Left kidney (tissue), 8 donors: Measurements from ENCODE around the gene IGSF1. TPM values are rescaled to one million over a fixed set of nuclear protein-coding genes. Genes with fewer than 3 reads are reported as not detected.

Experiments
- DNase-seq: peaks from one replicate; pipeline ENCODE4 v3.0.0-alpha.2; 2013
- long read RNA-seq, 8 donors: transcript quantifications; one replicate each; lab custom pipeline, GENCODE V29; 2026
- polyA plus RNA-seq: library from polyadenylated mRNA; unstranded; fragments of 120-200 nt; gene quantifications from one replicate; pipeline ENCODE4 v1.2.1, GENCODE V29; 2013; ENCODE audit not compliant: insufficient read length

IGSF1 gene, protein sequence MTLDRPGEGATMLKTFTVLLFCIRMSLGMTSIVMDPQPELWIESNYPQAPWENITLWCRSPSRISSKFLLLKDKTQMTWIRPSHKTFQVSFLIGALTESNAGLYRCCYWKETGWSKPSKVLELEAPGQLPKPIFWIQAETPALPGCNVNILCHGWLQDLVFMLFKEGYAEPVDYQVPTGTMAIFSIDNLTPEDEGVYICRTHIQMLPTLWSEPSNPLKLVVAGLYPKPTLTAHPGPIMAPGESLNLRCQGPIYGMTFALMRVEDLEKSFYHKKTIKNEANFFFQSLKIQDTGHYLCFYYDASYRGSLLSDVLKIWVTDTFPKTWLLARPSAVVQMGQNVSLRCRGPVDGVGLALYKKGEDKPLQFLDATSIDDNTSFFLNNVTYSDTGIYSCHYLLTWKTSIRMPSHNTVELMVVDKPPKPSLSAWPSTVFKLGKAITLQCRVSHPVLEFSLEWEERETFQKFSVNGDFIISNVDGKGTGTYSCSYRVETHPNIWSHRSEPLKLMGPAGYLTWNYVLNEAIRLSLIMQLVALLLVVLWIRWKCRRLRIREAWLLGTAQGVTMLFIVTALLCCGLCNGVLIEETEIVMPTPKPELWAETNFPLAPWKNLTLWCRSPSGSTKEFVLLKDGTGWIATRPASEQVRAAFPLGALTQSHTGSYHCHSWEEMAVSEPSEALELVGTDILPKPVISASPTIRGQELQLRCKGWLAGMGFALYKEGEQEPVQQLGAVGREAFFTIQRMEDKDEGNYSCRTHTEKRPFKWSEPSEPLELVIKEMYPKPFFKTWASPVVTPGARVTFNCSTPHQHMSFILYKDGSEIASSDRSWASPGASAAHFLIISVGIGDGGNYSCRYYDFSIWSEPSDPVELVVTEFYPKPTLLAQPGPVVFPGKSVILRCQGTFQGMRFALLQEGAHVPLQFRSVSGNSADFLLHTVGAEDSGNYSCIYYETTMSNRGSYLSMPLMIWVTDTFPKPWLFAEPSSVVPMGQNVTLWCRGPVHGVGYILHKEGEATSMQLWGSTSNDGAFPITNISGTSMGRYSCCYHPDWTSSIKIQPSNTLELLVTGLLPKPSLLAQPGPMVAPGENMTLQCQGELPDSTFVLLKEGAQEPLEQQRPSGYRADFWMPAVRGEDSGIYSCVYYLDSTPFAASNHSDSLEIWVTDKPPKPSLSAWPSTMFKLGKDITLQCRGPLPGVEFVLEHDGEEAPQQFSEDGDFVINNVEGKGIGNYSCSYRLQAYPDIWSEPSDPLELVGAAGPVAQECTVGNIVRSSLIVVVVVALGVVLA (N-terminal part only)
- polyA plus RNA-seq, result 23.0 TPM
- long read RNA-seq, donor 1, full-length matches to known transcripts, result 6 of 11 reads
- long read RNA-seq, donor 1, partial matches to known transcripts, result 5 of 11 reads
- long read RNA-seq, donor 1, other reads (novel, unspliced or antisense), result 0 of 11 reads
- long read RNA-seq, donor 2, full-length matches to known transcripts, result 2 of 2 reads
- long read RNA-seq, donor 2, partial matches to known transcripts, result 0 of 2 reads
- long read RNA-seq, donor 2, other reads (novel, unspliced or antisense), result 0 of 2 reads
- long read RNA-seq, donor 3, partial matches to known transcripts, result 5 of 9 reads
- long read RNA-seq, donor 3, other reads (novel, unspliced or antisense), result 0 of 9 reads
- long read RNA-seq, donor 4, result 0 reads
- long read RNA-seq, donor 5, full-length matches to known transcripts, result 6 of 6 reads
- long read RNA-seq, donor 5, partial matches to known transcripts, result 0 of 6 reads
- long read RNA-seq, donor 5, other reads (novel, unspliced or antisense), result 0 of 6 reads
- long read RNA-seq, donor 6, full-length matches to known transcripts, result 2 of 2 reads
- long read RNA-seq, donor 6, partial matches to known transcripts, result 0 of 2 reads
- long read RNA-seq, donor 6, other reads (novel, unspliced or antisense), result 0 of 2 reads
- long read RNA-seq, donor 7, partial matches to known transcripts, result 5 of 9 reads
- long read RNA-seq, donor 7, other reads (novel, unspliced or antisense), result 0 of 9 reads
- long read RNA-seq, donor 8, result 0 reads

DNA sequence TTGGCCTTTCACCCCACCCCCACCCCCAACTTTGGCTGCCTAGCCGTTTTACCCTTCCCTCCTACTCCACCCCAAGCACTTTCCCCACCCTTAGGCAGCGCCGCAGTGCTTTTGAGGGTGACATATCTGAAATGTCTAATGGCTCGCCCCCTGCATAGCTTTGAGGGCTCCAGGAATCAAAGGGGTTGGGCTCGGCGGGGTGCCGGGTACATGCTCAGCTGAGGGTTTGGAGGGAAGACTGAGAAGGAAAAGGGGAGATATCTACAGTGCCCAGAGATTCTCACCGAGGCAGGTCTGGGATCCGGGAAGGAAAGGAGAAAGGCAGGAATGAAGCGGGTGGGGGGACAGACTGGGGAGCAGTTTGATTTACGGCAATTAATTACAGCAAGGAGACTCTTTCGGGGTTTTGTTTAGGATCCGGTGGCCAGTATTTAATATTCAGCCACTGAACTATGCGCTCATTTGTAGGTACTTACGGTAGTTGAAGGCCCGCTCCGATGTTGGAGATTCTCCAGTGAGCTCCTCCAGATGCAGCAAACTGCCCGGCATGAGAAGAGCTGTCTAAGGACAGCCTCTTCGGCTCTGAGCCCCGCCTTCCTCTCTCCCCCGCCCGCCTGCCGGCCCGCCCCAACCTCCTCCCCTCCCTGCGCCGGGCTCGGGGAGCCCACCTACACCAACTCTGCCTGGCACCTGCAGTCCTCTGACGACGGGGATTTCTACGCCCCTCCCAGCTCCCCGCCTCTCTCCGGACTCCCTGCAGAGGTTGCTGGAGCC, at the start of gene IGSF1:
IGSF1 (minus strand) TSS at position 569 of the 774 bp plus-strand sequence. CDS start 2,632 bp downstream, outside the sequence.
- peak; percentile 57 for DNase-seq

DNA sequence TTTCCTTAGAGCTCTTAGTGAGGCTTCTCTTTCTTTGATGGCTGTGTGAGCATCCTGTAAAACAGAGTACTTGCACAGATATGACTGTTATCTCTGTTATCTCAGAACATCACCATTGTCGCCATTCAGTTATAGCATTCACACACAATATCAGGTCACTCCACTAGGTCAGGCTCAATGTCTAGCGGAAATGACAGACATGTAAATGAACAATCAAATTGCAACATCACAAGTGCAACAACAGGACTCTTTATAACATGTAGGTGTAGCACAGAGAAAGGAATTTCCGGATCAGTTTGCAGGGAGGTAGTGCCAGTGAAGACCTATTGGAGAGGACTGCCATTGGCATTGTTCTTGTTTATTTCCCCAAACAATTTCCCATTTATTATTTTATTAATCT, 43.2 kb upstream of the IGSF1 start:
- no peak for DNase-seq

GRCh38 chrX:131331152-131331551, 42.0 kb upstream of the IGSF1 start:
- no peak for DNase-seq

GRCh38 chrX:131330735-131331134, 41.6 kb upstream of the IGSF1 start:
- no peak for DNase-seq

GRCh38 chrX:131322651-131323050, 33.5 kb upstream of the IGSF1 start:
- DNase-seq, result no peak

DNA sequence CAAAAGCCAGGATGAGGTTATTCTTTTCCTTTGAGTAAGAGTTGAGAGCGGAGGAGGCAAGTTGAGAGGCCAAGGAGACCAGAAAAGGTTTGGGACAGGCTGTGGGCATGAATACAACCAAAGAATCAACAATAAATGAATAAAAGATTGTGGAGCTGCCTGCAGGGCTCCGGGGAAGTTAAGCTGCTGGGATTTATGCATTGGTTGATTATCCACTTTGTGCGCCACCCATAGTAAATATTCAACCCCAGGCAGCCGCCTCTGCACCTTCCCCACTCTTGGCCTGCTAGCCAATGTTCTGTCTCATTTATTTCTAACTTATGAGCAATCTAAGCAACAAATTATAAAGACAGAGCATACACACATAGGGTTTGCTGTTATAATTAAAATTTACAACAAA, 28.2 kb upstream of the IGSF1 start:
- DNase-seq, result no peak

DNA sequence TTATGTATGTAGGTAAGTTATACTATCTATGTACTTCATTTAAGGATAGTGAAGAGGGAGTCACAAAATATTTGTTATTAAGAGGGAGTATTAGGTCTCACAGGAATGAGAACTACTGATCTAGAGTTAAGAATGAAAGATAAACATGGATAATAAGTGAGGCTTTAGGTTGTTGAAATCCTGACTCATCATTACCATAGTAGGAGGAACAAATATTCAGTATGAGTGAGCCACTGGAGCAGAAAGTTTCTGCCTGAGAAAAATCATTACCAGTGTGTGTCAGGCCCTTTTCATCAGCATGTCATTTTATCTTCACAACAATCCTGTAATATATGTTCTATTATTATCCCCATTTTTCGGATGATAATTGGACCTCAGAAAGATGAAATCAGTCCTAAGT, 27.2 kb upstream of the IGSF1 start:
- DNase-seq, result no peak

GRCh38 chrX:131308980-131309379, 19.9 kb upstream of the IGSF1 start:
- DNase-seq, result no peak

DNA sequence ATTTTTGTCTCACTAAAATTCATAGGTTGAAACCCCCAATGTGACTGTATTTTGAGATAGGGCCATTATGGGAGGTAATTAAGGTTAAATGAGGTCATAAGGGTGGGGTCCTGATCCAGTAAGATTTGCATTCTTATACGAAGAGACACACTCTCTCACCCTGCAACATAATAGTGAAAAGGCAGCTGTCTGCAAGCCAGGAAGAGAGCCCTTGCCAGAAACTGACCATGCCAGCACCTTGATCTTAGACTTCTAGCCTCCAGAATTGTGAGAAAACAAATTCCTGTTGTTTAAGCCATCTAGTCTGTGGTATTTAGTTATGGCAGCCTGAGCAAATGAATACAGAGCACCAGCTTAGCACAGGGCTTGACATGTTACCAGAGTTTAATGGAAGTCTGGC, 17.5 kb upstream of the IGSF1 start:
- DNase-seq, result no peak

DNA sequence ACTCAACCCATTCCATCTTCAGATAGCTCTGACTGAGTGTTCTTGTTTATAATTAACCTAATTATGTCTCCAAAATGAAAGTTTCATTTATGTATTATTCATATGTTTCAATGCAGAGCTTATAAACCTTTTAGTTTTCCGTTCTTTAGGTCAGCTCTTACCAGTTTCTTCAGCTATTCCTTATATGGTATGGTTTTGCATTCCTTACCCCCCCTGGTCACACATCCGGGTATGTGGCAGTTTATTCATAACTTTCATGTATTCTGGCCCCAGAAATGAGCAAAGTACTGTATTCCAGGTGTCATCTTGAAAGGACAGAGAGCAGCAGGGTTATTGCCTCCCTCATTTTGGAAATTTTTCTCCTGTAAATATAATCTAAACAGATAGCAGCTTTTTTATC, 16.8 kb upstream of the IGSF1 start:
- DNase-seq, result no peak

DNA sequence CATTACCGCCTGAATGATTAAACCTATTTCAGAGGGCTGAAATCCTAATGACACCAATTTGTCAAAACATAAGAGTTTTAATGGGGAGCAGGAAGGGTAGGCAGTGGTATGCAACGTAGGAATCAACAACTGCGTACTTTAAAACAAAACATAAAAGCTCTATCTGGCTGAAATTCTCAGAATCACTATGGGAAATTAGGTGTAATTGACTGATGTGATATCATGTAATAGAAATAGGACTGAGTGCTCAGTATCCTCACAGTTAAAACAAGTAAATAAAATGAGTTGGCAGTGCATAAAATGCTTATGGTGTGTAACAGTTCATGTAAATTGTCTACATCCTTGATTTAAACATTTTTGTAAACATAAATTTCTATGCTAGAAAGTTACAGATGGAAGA, 13.6 kb upstream of the IGSF1 start:
- DNase-seq, result no peak

DNA sequence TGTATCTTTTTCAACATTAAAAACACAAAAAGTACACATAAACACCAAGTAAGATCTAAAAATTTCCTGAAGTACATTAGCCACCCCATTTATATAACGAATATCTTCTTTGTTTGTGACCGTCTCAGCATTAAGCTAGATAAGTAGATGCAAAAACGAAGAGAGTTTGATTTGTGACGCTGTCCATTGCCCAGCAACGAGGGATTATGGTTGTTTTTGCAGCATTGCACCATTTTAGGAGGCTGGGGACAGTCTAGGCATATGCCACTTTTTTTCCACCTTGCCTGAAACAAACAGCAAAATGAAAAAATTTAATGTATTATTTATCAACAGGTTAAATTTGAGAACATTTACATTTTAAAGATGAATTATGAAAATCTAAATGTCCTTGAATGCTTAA, 12.0 kb upstream of the IGSF1 start:
- no peak for DNase-seq

GRCh38 chrX:131298846-131299245, 9.7 kb upstream of the IGSF1 start:
- DNase-seq, result no peak

- no peak for DNase-seq
These were observed 8.9 kb upstream of the IGSF1 start for GRCh38 chrX:131298036-131298435.

DNA sequence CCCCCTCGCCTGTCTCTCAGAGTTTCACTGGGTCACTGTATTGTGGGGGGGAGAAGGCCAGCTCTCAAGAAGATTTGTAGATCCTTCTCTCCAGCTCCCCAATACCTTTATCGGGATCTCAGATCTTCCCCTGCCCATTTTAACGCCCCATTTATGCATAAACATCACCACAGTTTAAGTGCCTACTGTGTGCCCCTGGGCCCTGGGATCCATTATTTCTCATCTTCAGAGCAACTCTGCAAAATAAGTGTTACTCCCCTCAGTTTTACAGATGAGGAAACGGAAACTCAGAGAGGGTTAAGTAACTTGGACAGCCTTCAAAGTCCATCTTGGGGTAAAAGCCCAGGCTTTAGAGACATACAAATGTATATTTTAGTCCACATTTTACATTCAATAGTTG, 421 bp upstream of the IGSF1 start:
- DNase-seq, result no peak

DNA sequence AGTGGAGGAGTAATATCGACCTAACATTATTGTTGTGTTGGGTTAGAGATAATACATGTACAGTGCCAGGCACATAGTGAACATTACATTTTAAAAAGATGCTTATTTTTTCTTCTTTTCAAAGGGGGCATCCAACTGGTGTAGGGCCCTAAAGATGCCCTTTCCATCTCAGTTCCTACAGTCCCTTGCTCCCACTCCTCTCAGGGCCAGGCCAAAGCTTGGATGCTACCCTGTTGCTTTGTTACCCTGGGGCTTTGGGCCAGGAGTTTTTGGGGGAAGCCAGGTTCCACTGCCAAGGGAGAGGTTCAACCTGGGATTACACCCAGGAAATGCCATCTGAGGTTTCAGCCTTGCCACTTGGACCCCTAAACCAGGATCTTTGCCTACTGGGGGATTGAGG, 918 bp downstream of the IGSF1 start:
- no peak for DNase-seq

GRCh38 chrX:131287560-131288179, 1.4 kb downstream of the IGSF1 start:
- DNase-seq, result no peak

GRCh38 chrX:131279617-131280016, 9.5 kb downstream of the IGSF1 start:
- DNase-seq, result no peak

GRCh38 chrX:131279197-131279596, 9.9 kb downstream of the IGSF1 start:
- DNase-seq, result no peak
